Thymus (tissue), 11 donors: ENCODE data around the gene TUBB. TPM values are rescaled to one million over a fixed set of nuclear protein-coding genes. Genes with fewer than 3 reads are reported as not detected.

ENCODE experiments used
- DNase-seq, 9 donors: peaks; one replicate each; pipeline ENCODE4 v3.0.0-alpha.2; 2013; ENCODE audit warnings: low spot score in 9 of 9, low read depth in 6 of 9, missing footprints in 1 of 9
- H3K27ac ChIP-seq, 2 donors: one replicate each; pipeline ENCODE4 v1.5.1; 2013; ENCODE audit warnings: control low read depth in 1 of 2, low read depth in 1 of 2, low read length in 1 of 2, mild to moderate bottlenecking in 1 of 2, moderate library complexity in 1 of 2
- H3K27me3 ChIP-seq, 2 donors: one replicate each; pipeline ENCODE4 v1.5.1; 2013; ENCODE audit warnings: low read length in 1 of 2; ENCODE audit not compliant: control insufficient read depth in 2 of 2, insufficient read depth in 1 of 2
- H3K36me3 ChIP-seq, 2 donors: one replicate each; pipeline ENCODE4 v1.5.1; 2013; ENCODE audit warnings: low read length in 1 of 2, mild to moderate bottlenecking in 1 of 2, moderate library complexity in 1 of 2; ENCODE audit not compliant: control insufficient read depth in 2 of 2, insufficient read depth in 2 of 2
- H3K4me1 ChIP-seq, 2 donors: one replicate each; pipeline ENCODE4 v1.5.1; 2013; ENCODE audit warnings: low read length in 2 of 2; ENCODE audit not compliant: control insufficient read depth in 2 of 2, insufficient read depth in 2 of 2
- H3K4me3 ChIP-seq, 2 donors: one replicate each; pipeline ENCODE4 v1.5.1; 2013; ENCODE audit warnings: low read length in 2 of 2, control low read depth in 1 of 2, mild to moderate bottlenecking in 1 of 2
- H3K9me3 ChIP-seq, 2 donors: one replicate each; pipeline ENCODE4 v1.5.1; 2013; ENCODE audit warnings: low read length in 1 of 2, mild to moderate bottlenecking in 1 of 2; ENCODE audit not compliant: control insufficient read depth in 2 of 2, insufficient read depth in 1 of 2
- WGBS: extraction: QIAGEN DNeasy Blood & Tissue Kit; methylation state at CpG from one replicate; pipeline ENCODE4 v1.1.7; 2013; 5-methylcytosine and 5-hydroxymethylcytosine counted together
- polyA plus RNA-seq: library from polyadenylated mRNA; stranded (reverse); fragments of 200-250 nt; gene quantifications from one replicate; pipeline ENCODE4 v1.2.3, GENCODE V29; 2013
- total RNA-seq: library from RNA; stranded (reverse); fragments of 120-200 nt; gene quantifications from one replicate; pipeline ENCODE4 v1.2.4, GENCODE V29; 2013
- donor health status: healthy.

TUBB gene
- total and polyA plus RNA-seq, 2 donors: 137 to 691 TPM

- peaks cover 38 to 41% of the 10 kb centered on the region in 2 donors for H3K36me3 ChIP-seq
- H3K4me1 ChIP-seq: no peaks in the 10 kb centered on the region
- no peaks in the 10 kb centered on the region for H3K9me3 ChIP-seq
- no peaks in the 10 kb centered on the region for H3K27me3 ChIP-seq
- H3K4me3 ChIP-seq: no peak overlapping the region
- H3K27ac ChIP-seq: no peak overlapping the region
- 95% methylated on average over 4 of the region's 4 CpGs for WGBS
- DNase-seq: no peak
Observed at GRCh38 chr6:30700340-30700739, 19.8 kb upstream of the TUBB start.

- H3K9me3 ChIP-seq: no peaks in the 10 kb centered on the region
- no peak overlapping the region for H3K27ac ChIP-seq
- H3K4me1 ChIP-seq: no peaks in the 10 kb centered on the region
- peaks cover 56 to 61% of the 10 kb centered on the region in 2 donors for H3K36me3 ChIP-seq
- no peak for DNase-seq
- H3K4me3 ChIP-seq: no peak overlapping the region
- WGBS: 99% methylated on average over 10 of the region's 10 CpGs
- H3K27me3 ChIP-seq: no peaks in the 10 kb centered on the region
Observed at GRCh38 chr6:30703011-30703410, 17.1 kb upstream of the TUBB start.

- Histone ChIP-seq H3K27me3 (no peaks in the 10 kb centered on the region), H3K4me1 (no peaks in the 10 kb centered on the region), H3K9me3 (no peaks in the 10 kb centered on the region), H3K27ac (no peak overlapping the region), H3K36me3 (peaks cover 57 to 58% of the 10 kb centered on the region in 2 donors), H3K4me3 (no peak overlapping the region)
- no peak for DNase-seq
- over 99% methylated on average over 4 of the region's 4 CpGs for WGBS
Observed at GRCh38 chr6:30703821-30704220, 16.3 kb upstream of the TUBB start.

DNA sequence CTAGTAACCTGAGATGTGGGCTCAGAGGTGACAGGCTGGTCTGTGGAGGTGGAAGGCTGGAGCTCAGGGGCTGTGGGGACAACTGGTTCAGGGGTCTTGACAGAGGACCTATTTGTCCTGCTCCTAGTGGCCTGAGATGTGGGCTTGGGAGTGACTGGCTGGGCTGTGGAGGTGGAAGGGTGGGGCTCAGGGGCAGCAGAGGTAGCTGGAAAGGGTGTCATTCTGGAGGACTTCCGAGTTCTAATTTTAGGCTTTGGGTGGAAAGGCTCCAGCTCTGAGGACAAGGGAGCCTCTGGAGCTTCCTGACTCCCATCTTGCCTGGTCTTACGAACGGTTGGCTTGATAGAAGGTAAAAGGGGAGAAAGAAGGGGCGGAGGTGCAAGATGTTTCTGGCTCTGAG lies 14.5 kb upstream of the TUBB start:
- Histone ChIP-seq H3K36me3 (peaks cover 49 to 60% of the 10 kb centered on the region in 2 donors), H3K4me3 (no peak overlapping the region), H3K9me3 (no peaks in the 10 kb centered on the region), H3K27ac (no peak overlapping the region), H3K4me1 (no peaks in the 10 kb centered on the region), H3K27me3 (no peaks in the 10 kb centered on the region)
- WGBS: 98% methylated on average over 4 of the region's 4 CpGs
- no peak for DNase-seq

- Histone ChIP-seq H3K4me3 (no peak overlapping the region), H3K9me3 (no peaks in the 10 kb centered on the region), H3K4me1 (peaks cover 11 to 17% of the 10 kb centered on the region in 2 donors), H3K27ac (no peak overlapping the region), H3K36me3 (peaks cover 49 to 65% of the 10 kb centered on the region in 2 donors), H3K27me3 (no peaks in the 10 kb centered on the region)
- 97% methylated on average over 6 of the region's 6 CpGs for WGBS
- no peak for DNase-seq
Observed at GRCh38 chr6:30707281-30707850, 12.8 kb upstream of the TUBB start.

DNA sequence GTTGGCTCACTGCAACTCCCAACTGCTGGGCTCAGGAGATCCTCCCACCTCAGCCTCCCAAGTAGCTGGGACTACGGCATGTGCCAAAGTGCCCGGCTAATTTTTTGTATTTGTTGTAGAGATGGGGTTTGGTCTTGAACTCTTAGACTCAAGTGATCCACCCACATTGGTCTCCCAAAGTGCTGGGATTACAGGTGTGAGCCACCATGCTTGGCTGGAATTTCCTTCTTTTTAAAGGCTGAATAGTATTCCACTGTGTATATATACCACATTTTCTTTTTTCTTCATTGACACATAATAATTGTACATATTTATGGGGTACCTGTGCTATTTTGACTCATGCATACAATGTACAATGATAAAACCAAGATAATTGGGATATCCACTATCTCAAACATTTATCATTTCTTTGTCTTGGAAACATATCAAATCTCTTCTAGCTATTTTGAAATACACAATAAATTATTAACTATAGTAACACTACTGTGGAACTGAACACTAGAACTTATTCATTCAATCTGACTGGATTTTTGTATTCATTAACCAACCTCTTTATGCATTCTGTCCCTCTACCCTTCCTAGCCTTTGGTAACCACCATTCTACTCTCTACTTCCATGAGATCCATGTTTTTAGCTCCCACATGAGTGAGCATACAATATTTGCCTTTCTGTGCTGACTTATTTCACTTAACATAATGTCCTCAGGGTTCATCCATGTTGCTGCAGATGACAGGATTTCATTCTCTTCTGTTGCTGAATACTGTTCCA lies 10.9 kb upstream of the TUBB start:
- H3K27me3 ChIP-seq: no peaks in the 10 kb centered on the region
- H3K27ac ChIP-seq: no peak overlapping the region
- no peak for DNase-seq
- H3K4me3 ChIP-seq: no peak overlapping the region
- H3K36me3 ChIP-seq: peaks cover 46 to 65% of the 10 kb centered on the region in 2 donors
- no peaks in the 10 kb centered on the region for H3K9me3 ChIP-seq
- peaks cover 24 to 34% of the 10 kb centered on the region in 2 donors for H3K4me1 ChIP-seq
- WGBS: 96% methylated on average over 2 of the region's 2 CpGs

DNA sequence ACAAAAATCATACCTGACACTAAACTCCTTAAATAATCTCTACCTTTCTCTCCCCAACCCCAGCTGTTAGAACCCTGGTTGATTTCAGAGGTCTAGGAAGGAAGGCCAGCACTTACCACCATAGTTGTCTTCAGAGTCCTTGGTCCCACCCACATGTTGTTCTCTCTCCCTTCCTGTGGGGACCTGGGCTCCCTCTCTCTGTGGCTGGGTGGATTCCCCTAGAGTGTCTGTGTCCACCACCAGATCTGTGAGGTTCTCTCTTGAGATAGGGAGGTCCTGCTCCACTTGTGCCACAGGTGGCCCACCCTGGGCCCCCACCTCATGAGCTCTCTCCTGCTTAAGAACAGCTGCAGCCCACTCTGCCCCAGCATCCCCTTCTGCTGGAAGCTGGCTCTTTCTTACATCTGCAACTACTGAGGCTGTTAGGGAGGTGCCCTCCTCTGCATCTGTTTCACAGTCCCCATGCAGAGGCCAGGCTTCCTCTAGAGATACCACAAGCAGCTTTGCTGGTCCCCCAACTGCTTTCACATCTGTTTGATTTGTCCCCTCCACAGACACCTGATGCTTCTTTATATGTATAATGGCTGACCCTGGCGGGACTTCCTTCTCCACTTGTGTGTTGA lies 8.3 kb upstream of the TUBB start:
- Histone ChIP-seq H3K4me1 (peaks cover 31 to 52% of the 10 kb centered on the region in 2 donors), H3K27me3 (no peaks in the 10 kb centered on the region), H3K27ac (peak overlapping the region; percentile 48 to 70), H3K36me3 (peaks cover 30 to 64% of the 10 kb centered on the region in 2 donors), H3K4me3 (no peak overlapping the region), H3K9me3 (peaks cover 0 to 3% of the 10 kb centered on the region in 2 donors)
- WGBS: 18% methylated on average over 1 of the region's 1 CpG
- peak in 5 of 9 donors; percentile 33 to 83 (median 60) for DNase-seq

- Histone ChIP-seq H3K27ac (peak overlapping the region; percentile 48 to 70), H3K36me3 (peaks cover 24 to 57% of the 10 kb centered on the region in 2 donors), H3K4me3 (no peak overlapping the region), H3K9me3 (peaks cover 0 to 7% of the 10 kb centered on the region in 2 donors), H3K27me3 (no peaks in the 10 kb centered on the region), H3K4me1 (peaks cover 31 to 54% of the 10 kb centered on the region in 2 donors)
- DNase-seq: no peak
- WGBS: 73% methylated on average over 7 of the region's 7 CpGs
Observed at GRCh38 chr6:30712441-30712945, 7.7 kb upstream of the TUBB start.

- no peak overlapping the region for H3K27ac ChIP-seq
- peaks cover 16 to 45% of the 10 kb centered on the region in 2 donors for H3K36me3 ChIP-seq
- no peak for DNase-seq
- no peak overlapping the region for H3K4me3 ChIP-seq
- 97% methylated on average over 1 of the region's 1 CpG for WGBS
- peaks cover 31 to 72% of the 10 kb centered on the region in 2 donors for H3K4me1 ChIP-seq
- peaks cover 0 to 7% of the 10 kb centered on the region in 2 donors for H3K9me3 ChIP-seq
- H3K27me3 ChIP-seq: no peaks in the 10 kb centered on the region
Observed at GRCh38 chr6:30714263-30714662, 5.9 kb upstream of the TUBB start.
